GM18868 (cell line): ENCODE data around the gene MED12L.

Source experiments
- ATAC-seq: cut with Tn5 transposase; IDR thresholded peaks from one replicate; pipeline ENCODE4 v1.9.1; 2021; ENCODE audit warnings: mild to moderate bottlenecking, moderate library complexity; ENCODE audit not compliant: unreplicated experiment

The MED12L gene

DNA sequence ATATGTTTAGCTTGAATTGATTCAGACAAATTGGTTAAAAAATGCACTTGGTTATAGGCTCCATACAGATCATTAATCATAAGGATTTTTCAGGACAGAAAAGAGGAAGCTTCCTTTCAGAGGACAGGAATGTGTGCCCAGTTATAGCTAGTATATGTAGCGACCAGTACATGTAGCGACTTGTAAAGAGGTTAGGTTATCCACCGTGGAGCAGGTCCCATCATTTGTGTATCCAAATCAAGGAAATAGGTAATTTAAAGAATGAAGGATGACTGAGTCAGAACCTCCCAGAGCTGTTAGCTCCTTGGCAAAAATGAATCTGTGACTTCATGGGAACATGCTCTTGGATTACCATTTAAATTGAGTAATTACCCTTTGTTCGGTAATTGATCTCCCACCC is 314.9 kb downstream of the MED12L start:
- ATAC-seq = no peak

DNA sequence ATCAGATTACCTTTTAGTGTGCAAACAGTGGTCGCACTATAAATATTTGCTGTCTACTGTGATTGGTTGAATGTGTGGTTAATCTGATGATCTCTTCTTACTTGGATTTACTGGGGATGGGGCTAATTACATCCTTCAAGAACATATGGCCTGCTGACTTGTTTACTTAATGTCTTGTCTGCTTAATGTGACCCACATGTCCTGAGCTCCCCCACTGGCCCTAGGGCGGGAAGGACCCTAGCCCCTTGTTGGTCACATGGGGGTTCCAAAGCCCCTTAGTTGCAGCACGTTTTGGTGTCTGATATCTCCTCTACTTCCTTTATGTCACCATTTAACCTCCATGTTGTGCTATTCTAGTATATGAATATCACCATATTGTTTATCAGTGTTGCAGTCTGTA is 316.9 kb downstream of the MED12L start:
- ATAC-seq = no peak

DNA sequence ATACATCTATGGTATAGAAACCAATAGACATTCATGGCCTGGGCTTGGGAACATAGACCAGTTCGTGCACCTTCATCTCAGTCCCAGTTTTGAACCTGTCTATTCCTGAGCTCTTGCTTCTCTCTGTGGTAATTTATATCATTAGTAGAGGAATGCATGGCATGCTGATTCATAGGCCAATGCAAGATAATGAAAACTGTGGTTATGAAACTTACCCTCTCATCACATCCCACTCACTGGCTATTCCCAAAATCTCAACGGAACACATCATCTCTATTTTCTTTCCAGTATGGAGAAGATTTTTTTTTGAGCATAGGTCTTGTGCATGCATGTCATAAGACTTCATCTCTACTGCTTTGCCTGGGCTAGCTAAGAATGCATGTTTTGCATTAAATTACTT is 317.8 kb downstream of the MED12L start:
- no peak for ATAC-seq

DNA sequence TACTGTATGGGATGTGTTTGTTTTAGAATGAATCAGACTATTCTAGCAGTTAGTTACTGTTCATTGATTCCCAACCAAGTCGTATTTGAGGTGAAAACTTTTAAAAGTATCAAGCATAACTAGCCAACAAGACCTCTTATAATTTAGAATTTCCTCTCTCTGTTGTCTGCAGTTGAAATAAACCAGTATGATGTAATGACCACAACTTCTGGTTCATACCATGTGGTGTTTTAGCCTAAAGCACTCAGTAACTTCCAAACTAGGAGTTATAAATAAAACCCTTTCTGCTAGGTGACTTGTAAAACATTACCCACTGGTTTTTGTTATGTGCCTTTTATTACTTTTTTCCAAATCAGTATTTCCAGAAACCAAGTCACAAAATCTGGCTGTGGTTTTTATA is 318.9 kb downstream of the MED12L start:
- ATAC-seq = peak; percentile 90

DNA sequence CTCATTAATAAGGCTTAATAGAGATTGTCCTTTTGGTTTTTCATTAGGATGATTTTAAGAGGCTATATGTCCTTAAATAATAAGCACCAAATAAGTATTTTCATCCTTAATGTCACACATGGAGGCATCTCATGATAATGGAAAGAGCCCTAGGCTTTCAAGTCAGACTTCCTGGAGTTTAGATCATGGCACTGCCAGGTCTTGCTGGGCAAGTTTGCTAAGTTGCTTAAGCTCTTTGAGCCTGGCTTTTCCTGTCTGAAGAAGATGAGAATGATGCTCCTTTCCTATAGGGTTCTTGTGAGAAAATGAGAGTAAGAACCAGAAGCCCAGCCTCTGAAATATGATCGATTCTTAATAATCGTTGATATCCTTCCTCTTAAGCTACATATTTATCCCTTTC is 322.5 kb downstream of the MED12L start:
- ATAC-seq = no peak

GRCh38 chr3:151410891-151411559 is 325.6 kb downstream of the MED12L start:
- ATAC-seq = no peak

DNA sequence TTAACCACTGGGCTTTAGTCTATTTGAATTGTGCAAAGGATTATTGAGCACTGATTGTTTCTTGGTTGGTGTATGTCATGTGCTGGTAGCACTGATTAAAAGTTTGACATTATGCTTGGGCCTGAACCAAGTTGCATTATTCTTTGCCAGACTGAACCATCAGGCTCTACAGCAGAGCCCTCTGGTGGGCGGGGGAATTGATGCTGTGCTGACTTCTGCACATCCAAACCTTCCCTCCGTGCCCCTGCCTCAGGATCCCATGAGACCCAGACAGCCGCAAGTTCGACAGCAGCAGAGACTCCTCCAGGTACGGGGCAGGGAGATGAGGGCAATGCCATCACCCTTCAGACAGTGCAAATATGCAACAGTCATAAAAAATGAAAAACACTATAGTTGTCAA is 327.5 kb downstream of the MED12L start:
- ATAC-seq = no peak

- no peak for ATAC-seq
Observed at GRCh38 chr3:151415289-151415688, 329.8 kb downstream of the MED12L start.

DNA sequence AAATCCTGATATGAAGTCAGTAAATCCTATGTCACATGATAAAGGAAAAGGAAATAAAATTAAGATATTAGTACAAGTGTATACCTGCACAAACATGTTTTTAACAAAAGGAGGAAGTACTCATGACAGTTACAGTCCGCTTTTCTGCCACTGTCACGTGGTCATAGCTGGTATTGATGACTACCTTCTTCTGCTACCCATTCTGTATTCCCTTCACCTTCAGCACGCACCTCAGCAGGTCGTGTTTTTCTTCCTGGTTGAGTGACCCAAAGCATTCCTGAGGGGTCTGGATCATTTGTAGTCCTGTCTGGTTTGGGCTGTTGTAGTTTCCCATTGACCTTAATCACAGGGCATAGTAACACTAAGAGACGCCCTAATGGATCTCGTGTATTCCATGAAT is 334.3 kb downstream of the MED12L start:
- no peak for ATAC-seq

DNA sequence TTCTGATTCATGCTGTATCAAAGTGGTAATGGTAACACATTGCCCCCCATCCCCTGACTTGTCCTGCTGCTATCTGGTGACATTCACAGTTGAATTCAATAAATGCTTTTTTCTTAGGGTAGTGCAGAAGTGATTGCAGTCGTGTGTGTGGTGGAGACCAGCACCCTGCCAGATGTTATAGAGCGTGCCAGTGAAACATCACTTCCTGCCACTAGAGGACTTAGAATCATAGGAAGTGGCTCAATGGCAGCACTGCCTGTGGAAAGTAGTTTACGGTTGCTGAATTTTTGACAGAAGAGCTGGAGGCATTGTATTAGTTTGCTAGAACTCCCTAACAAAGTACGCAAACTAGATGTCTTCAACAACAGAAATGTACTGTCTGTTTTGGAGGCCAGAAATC is 336.5 kb downstream of the MED12L start:
- ATAC-seq = no peak

- ATAC-seq = no peak
Observed at GRCh38 chr3:151423091-151423490, 337.6 kb downstream of the MED12L start.

DNA sequence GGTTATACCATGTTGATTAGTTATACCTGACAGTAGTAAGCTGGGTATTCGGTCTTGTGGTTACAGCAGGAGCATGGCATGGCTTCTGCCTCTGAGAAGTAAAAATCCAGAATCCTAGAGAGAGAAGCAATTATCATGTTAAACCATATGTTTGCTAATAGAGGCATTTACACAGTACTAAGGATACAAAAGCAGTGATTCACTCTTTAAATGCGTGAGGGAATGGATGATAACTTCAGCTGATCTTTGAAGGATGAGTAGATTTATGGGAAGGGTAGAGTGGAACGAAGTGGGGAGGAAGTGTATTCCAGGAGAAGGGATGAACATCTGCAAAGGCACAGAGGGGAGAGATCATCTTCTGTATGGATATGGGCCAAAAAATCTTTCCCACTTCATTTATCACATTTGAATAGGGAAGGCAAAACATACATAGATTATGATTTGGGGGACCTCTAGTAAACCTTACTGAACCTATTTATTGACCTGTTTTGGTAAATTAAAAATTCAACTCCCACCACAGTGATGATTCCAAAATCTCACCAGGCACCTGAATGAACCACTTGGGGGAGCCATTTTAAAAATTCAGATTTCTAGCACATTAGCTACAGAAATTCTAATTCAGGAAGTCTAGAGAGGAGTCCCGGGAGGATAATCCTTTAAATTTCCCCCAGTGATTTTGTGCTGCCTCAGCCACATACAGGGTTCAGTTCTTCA is 340.3 kb downstream of the MED12L start:
- peak; percentile 30 for ATAC-seq

- peak; percentile 87 for ATAC-seq
Observed at GRCh38 chr3:151426341-151426657, 340.8 kb downstream of the MED12L start.

- no peak for ATAC-seq
Observed at GRCh38 chr3:151428386-151428785, 342.9 kb downstream of the MED12L start.

- ATAC-seq = peak; percentile 39
Observed at GRCh38 chr3:151430821-151431484, 345.5 kb downstream of the MED12L start.

GRCh38 chr3:151431940-151432339 is 346.5 kb downstream of the MED12L start:
- peak; percentile 46 for ATAC-seq

GRCh38 chr3:151432616-151433372 is 347.3 kb downstream of the MED12L start:
- no peak for ATAC-seq

GRCh38 chr3:151434151-151434890 is 348.9 kb downstream of the MED12L start:
- no peak for ATAC-seq

- ATAC-seq = no peak
Observed at GRCh38 chr3:151436675-151437446, 351.4 kb downstream of the MED12L start.

DNA sequence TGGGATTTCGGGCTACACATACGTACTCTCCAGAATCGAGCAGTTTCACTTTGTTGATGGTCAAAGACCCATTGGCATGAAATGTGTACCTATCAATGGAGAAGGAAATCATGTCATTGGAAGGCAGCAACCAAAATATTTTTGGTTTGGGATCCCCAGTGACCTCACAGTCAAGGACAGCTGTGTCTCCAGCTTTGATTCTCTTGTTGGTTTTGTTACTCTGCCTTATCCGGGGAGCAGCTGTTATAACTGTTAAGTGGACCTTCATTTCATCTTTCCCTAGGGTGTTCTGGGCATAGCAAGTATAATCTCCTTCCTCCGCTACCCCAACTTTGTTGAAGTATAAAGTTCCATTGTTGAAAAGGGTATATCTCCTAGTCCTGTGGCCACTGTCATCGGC is 352.4 kb downstream of the MED12L start:
- no peak for ATAC-seq
